ENCODE data around the gene USP22.

GRCh38 chr17:21034340-21035235, 8.2 kb downstream of the USP22 start:
- TF ChIP-seq CTCF (conservative IDR thresholded peaks at IDR 0.05; ENCODE audit: low read depth, low read length) (no peak), SMC3 (IDR thresholded peaks at IDR 0.05; ENCODE audit: low read depth, low read length) (no peak), BHLHE40 (IDR thresholded peaks at IDR 0.05; ENCODE audit: low read depth, low read length) (no peak), RAD21 (IDR thresholded peaks at IDR 0.05; ENCODE audit: low read length) (no peak), CEBPB (IDR thresholded peaks at IDR 0.05; ENCODE audit: low read depth, low read length) (no peak), MAFK (IDR thresholded peaks at IDR 0.05; ENCODE audit: low read depth, low read length) (no peak), POLR2A (IDR thresholded peaks at IDR 0.05; ENCODE audit: low read depth, low read length) (no peak)
